ENCODE results near the gene OVCH2.

Gene OVCH2

GRCh38 chr11:7655253-7656217 is 50.7 kb downstream of the OVCH2 start:
- TF ChIP-seq BHLHE40 (IDR thresholded peaks at IDR 0.05; ENCODE audit: borderline replicate concordance), result no peak
- TF ChIP-seq FOXM1 (IDR thresholded peaks at IDR 0.05; ENCODE audit: borderline replicate concordance), result no peak
- TF ChIP-seq SUZ12 (IDR thresholded peaks at IDR 0.05), result no peak
- TF ChIP-seq HDGF (IDR thresholded peaks at IDR 0.05; ENCODE audit: borderline replicate concordance), result no peak
- TF ChIP-seq ELF4 (IDR thresholded peaks at IDR 0.05), result no peak
- no peak for TF ChIP-seq NFRKB (IDR thresholded peaks at IDR 0.05)
- TF ChIP-seq SP1 (IDR thresholded peaks at IDR 0.05), result no peak
- ChIA-PET CTCF (interaction anchor here (0.5 kb wide), 1 partner anchor 12 kb away, joined by 3 read pairs; no protein-coding TSS in a partner anchor), POLR2A (no interaction called here)
- DNase-seq (ENCODE audit: extremely low spot score), result no peak

- CTCF ChIA-PET, result no interaction called here
- POLR2A ChIA-PET, result no interaction called here
- TF ChIP-seq PKNOX1 (IDR thresholded peaks at IDR 0.05), result no peak
- TF ChIP-seq BHLHE40 (IDR thresholded peaks at IDR 0.05; ENCODE audit: borderline replicate concordance), result no peak
- no peak for TF ChIP-seq TARDBP (IDR thresholded peaks at IDR 0.05)
- TF ChIP-seq SP1 (IDR thresholded peaks at IDR 0.05), result no peak
- no peak for TF ChIP-seq FOXA1 (IDR thresholded peaks at IDR 0.05)
- TF ChIP-seq L3MBTL2 (conservative IDR thresholded peaks at IDR 0.05), result no peak
- no peak for TF ChIP-seq ELF4 (IDR thresholded peaks at IDR 0.05)
- no peak for TF ChIP-seq FOXM1 (IDR thresholded peaks at IDR 0.05; ENCODE audit: borderline replicate concordance)
- TF ChIP-seq HDGF (IDR thresholded peaks at IDR 0.05; ENCODE audit: borderline replicate concordance), result no peak
- TF ChIP-seq NFRKB (IDR thresholded peaks at IDR 0.05), result no peak
- no peak for TF ChIP-seq FOXK2 (IDR thresholded peaks at IDR 0.05)
- DNase-seq (ENCODE audit: extremely low spot score), result no peak
Measured at GRCh38 chr11:7654195-7654705, 52.0 kb downstream of the OVCH2 start.

- ChIA-PET POLR2A (no interaction called here), CTCF (interaction anchor here (1.2 kb wide), 1 partner anchor 139 kb away, joined by 3 read pairs; no protein-coding TSS in a partner anchor)
Measured at GRCh38 chr11:7651700-7652099, 54.6 kb downstream of the OVCH2 start.

GRCh38 chr11:7651140-7651551 is 55.1 kb downstream of the OVCH2 start:
- no peak for DNase-seq (ENCODE audit: extremely low spot score)
- POLR2A ChIA-PET, result no interaction called here
- CTCF ChIA-PET, result no interaction called here
- TF ChIP-seq L3MBTL2 (conservative IDR thresholded peaks at IDR 0.05) (no peak), ARNT (IDR thresholded peaks at IDR 0.05) (no peak), ZNF384 (IDR thresholded peaks at IDR 0.05) (no peak), SUZ12 (IDR thresholded peaks at IDR 0.05) (no peak), LEF1 (IDR thresholded peaks at IDR 0.05; ENCODE audit: borderline replicate concordance) (no peak), FOXA1 (IDR thresholded peaks at IDR 0.05) (no peak)

More at GRCh38 chr11:7651700-7652099, 54.6 kb downstream of the OVCH2 start:
- no peak for DNase-seq (ENCODE audit: extremely low spot score)
- TF ChIP-seq SP1 (IDR thresholded peaks at IDR 0.05) (no peak), BHLHE40 (IDR thresholded peaks at IDR 0.05; ENCODE audit: borderline replicate concordance) (no peak), ELF4 (IDR thresholded peaks at IDR 0.05) (no peak), ZNF384 (IDR thresholded peaks at IDR 0.05) (no peak), HDGF (IDR thresholded peaks at IDR 0.05; ENCODE audit: borderline replicate concordance) (no peak)

GRCh38 chr11:7648264-7648663 is 58.0 kb downstream of the OVCH2 start:
- POLR2A ChIA-PET, result no interaction called here
- CTCF ChIA-PET, result no interaction called here
- DNase-seq (ENCODE audit: extremely low spot score), result no peak
- TF ChIP-seq SUZ12 (IDR thresholded peaks at IDR 0.05) (no peak), HDGF (IDR thresholded peaks at IDR 0.05; ENCODE audit: borderline replicate concordance) (no peak), CTBP1 (IDR thresholded peaks at IDR 0.05; ENCODE audit: borderline replicate concordance) (no peak)

GRCh38 chr11:7646866-7647265 is 59.4 kb downstream of the OVCH2 start:
- ChIA-PET CTCF (no interaction called here), POLR2A (no interaction called here)
- TF ChIP-seq ELF4 (IDR thresholded peaks at IDR 0.05), result no peak
- TF ChIP-seq CTBP1 (IDR thresholded peaks at IDR 0.05; ENCODE audit: borderline replicate concordance), result no peak
- no peak for TF ChIP-seq L3MBTL2 (conservative IDR thresholded peaks at IDR 0.05)
- DNase-seq (ENCODE audit: extremely low spot score), result no peak

- DNase-seq (ENCODE audit: extremely low spot score), result no peak
- CTCF ChIA-PET, result no interaction called here
- TF ChIP-seq ZNF384 (IDR thresholded peaks at IDR 0.05), result no peak
- POLR2A ChIA-PET, result no interaction called here
Measured at GRCh38 chr11:7645206-7645605, 61.1 kb downstream of the OVCH2 start.

- DNase-seq (ENCODE audit: extremely low spot score), result no peak
- ChIA-PET POLR2A (no interaction called here), CTCF (interaction anchor here (0.6 kb wide), 1 partner anchor 196 kb away, joined by 3 read pairs; no protein-coding TSS in a partner anchor)
- TF ChIP-seq NFRKB (IDR thresholded peaks at IDR 0.05) (no peak), HDGF (IDR thresholded peaks at IDR 0.05; ENCODE audit: borderline replicate concordance) (no peak), FOXM1 (IDR thresholded peaks at IDR 0.05; ENCODE audit: borderline replicate concordance) (no peak), SP1 (IDR thresholded peaks at IDR 0.05) (no peak), ELF4 (IDR thresholded peaks at IDR 0.05) (no peak), L3MBTL2 (conservative IDR thresholded peaks at IDR 0.05) (no peak), ARNT (IDR thresholded peaks at IDR 0.05) (no peak), ZNF384 (IDR thresholded peaks at IDR 0.05) (no peak), SUZ12 (IDR thresholded peaks at IDR 0.05) (no peak), CTBP1 (IDR thresholded peaks at IDR 0.05; ENCODE audit: borderline replicate concordance) (no peak), LEF1 (IDR thresholded peaks at IDR 0.05; ENCODE audit: borderline replicate concordance) (no peak), TARDBP (IDR thresholded peaks at IDR 0.05) (no peak), BHLHE40 (IDR thresholded peaks at IDR 0.05; ENCODE audit: borderline replicate concordance) (no peak), FOXK2 (IDR thresholded peaks at IDR 0.05) (no peak), FOXA1 (IDR thresholded peaks at IDR 0.05) (no peak)
Measured at GRCh38 chr11:7643314-7643713, 63.0 kb downstream of the OVCH2 start.

All from HEK293T (cell line).